ENCODE data around the gene RECQL5. TPM values are rescaled to one million over a fixed set of nuclear protein-coding genes. Genes with fewer than 3 reads are reported as not detected.

Gene RECQL5
- total RNA-seq, 4 donors from 2014 or later, result 5.3 to 17.5 (median 7.4) TPM

DNA sequence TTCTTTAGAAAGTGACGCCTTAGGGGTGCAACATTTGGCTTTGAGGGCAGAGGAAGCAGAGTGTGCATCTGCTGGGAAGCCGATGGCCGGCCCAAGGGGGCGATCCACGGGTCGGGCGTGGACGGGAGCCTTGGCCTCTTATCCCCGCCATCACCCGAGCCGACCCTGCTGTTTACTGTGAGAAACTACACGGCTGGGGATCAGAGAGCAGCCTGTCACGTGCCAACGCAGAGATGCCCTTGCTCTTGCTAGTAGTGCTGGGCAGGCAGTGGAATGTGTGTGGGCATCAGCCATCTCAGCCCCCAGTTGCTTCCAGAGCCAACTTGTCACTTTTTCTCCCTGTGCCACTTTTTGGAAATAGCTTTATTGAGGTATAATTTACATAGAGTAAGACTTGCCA, 27.6 kb upstream of the RECQL5 start:
- intact Hi-C loops (cut with DNase I; ENCODE audit: low total_unique reads), result loop anchor here (10.0 kb wide), 1 partner anchor 60 kb away; the partner anchor contains the start of gene SMIM5
- DNase-seq (peak; percentile 34 to 53), ATAC-seq (no peak)
- TF ChIP-seq POLR2A (IDR thresholded peaks at IDR 0.05), result no peak
- no peak for TF ChIP-seq CTCF (IDR thresholded peaks at IDR 0.05 in 4 of 5, conservative IDR thresholded peaks at IDR 0.05 in 1 of 5)
- H3K36me3 ChIP-seq, result no peaks in the 10 kb centered on the region
- H3K9me3 ChIP-seq, result no peaks in the 10 kb centered on the region
- peak overlapping the region; percentile 91 to 95 (median 93) for H3K27ac ChIP-seq
- no peaks in the 10 kb centered on the region for H3K27me3 ChIP-seq
- in situ Hi-C loops (cut with MboI; ENCODE audit: low sequenced_read_pairs in 4 of 4), result no loop called here
- H3K4me1 ChIP-seq, result peaks cover 69 to 75% of the 10 kb centered on the region in 2 donors
- no peak overlapping the region for H3K4me3 ChIP-seq

DNA sequence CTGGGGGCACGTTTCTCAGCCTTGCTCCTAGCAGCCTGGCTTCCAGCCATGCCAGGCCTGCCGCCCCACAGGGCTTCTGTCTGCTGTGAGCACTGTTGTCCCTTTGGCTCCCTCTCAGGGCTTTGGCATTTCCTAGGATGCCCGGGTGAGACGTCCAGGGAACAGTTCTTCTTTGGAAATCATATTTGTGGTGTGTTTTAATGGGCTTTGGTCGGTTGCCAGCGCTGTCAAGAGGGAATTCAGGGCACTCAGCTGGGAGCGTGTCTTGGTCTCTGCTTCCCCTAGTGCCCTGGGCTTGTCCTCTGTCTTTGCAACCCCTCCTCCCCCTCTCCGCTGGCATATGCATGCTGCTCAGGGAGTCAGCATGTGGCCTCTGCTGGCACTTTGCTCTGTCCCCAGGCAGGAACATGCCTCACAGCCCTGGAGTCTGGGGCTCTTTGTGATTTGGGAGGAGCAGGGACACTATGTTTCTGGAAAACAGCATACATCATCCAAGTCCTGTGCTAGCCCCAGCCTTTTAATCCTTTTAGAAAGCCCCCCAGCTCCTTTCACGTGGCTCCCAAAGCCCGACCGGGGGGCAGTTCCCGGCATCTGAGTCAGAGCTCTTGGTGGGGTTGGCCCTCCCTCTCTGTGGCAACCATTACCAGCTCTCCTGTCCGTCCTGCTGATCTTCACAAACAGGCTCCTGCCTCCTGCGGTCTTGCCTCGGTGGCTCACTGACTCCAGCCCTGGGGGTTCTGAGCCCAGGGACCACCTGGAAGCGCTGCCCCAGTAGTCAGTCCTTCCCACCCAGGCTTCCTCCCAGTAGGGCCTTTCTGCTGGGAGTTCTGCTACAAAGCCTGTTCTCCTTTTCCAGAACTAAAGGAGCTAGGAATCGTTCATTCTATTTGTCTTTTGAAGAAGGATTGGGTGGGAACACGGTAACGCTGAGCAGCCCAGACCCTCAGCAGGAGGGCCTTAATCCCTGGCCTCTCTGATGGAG, 26.8 kb upstream of the RECQL5 start:
- no peaks in the 10 kb centered on the region for H3K27me3 ChIP-seq
- peaks cover 75 to 76% of the 10 kb centered on the region in 2 donors for H3K4me1 ChIP-seq
- ATAC-seq (peak; percentile 70 to 81), DNase-seq (peak; percentile 93 to 94)
- H3K36me3 ChIP-seq, result no peaks in the 10 kb centered on the region
- in situ Hi-C loops (cut with MboI; ENCODE audit: low sequenced_read_pairs in 4 of 4) (no loop called here), intact Hi-C loops (cut with DNase I; ENCODE audit: low total_unique reads) (loop anchor here (2.0 to 10.0 kb wide), 3 partner anchors 19 to 151 kb away; partner anchors contain the start of genes SMIM5 and UNC13D)
- TF ChIP-seq CTCF (IDR thresholded peaks at IDR 0.05 in 4 of 5, conservative IDR thresholded peaks at IDR 0.05 in 1 of 5) (peak in 1 of 5 experiments; percentile 17), POLR2A (IDR thresholded peaks at IDR 0.05) (peak; percentile 41 to 49)
- H3K27ac ChIP-seq, result peak overlapping the region; percentile 91 to 95 (median 93)
- H3K9me3 ChIP-seq, result no peaks in the 10 kb centered on the region
- H3K4me3 ChIP-seq, result no peak overlapping the region

DNA sequence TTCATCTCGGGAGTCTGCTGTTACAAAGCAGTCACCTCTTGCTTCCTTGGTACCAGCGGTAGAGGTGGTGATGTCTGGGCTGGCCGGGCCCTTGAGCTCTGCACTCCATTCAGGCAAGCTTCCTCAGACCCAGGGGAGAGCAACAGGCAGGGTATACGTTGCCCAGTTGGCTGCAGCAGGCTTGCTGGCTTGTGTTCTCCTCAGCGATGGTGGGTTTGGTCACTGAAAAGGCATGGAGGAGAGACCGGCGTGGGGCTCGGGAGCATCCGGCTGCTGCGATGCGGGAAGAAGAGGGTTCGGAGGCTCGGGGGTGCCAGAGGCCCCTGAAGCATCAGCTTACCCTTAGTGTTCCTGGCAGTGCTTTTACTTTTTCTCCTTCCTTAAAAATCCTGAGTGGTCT, 26.0 kb upstream of the RECQL5 start:
- no peak for TF ChIP-seq CTCF (IDR thresholded peaks at IDR 0.05 in 4 of 5, conservative IDR thresholded peaks at IDR 0.05 in 1 of 5)
- no peak for TF ChIP-seq POLR2A (IDR thresholded peaks at IDR 0.05)
- peaks cover 77% of the 10 kb centered on the region in 2 donors for H3K4me1 ChIP-seq
- H3K9me3 ChIP-seq, result no peaks in the 10 kb centered on the region
- H3K27me3 ChIP-seq, result no peaks in the 10 kb centered on the region
- ATAC-seq, result no peak
- no peak overlapping the region for H3K4me3 ChIP-seq
- peak overlapping the region; percentile 91 to 95 (median 93) for H3K27ac ChIP-seq
- DNase-seq, result no peak
- no peaks in the 10 kb centered on the region for H3K36me3 ChIP-seq
- intact Hi-C loops (cut with DNase I; ENCODE audit: low total_unique reads), result loop anchor here (2.0 to 10.0 kb wide), 3 partner anchors 18 to 152 kb away; partner anchors contain the start of genes SMIM5 and UNC13D
- in situ Hi-C loops (cut with MboI; ENCODE audit: low sequenced_read_pairs in 4 of 4), result no loop called here

DNA sequence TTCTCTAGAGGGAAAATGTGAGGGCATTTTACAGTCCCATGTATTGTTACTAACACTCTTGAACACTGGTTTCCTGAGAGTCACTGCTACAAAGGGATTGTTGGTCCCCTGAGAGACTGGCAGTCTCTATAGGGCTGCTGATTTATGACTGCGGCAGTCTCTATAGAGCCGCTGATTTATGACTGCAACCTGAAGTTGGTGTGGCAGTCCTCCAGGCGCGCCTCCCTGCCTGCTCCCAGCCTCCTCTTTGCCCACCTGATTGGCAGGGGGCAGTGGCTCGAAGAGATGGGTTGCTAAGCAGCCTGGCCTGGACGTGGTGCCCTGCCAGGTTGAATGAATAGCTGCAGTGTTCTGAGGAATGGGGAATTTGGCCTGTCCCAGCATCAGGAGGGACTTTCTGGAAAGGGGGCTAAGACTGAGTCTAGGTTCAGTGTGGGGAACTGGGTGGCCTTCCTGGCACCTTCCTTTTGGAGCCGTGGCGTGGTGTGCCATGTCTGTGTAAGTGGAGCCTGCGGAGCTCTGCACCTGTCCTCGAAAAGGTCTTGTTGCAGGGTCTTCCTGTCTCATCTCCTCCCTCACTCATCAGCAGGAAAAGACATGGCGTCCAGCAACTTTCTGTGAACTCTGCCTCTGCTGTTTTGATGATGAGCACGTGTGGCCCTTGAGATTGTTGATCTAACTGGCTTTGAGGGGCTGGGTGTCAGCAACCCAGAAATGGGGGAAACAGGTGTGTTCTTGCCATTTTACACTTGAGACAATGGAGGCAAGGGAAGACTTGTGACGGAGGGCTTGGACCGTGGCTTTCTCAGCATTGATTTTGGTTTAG, 25.1 kb upstream of the RECQL5 start:
- TF ChIP-seq CTCF (IDR thresholded peaks at IDR 0.05 in 4 of 5, conservative IDR thresholded peaks at IDR 0.05 in 1 of 5) (no peak), POLR2A (IDR thresholded peaks at IDR 0.05) (no peak)
- peaks cover 69 to 76% of the 10 kb centered on the region in 2 donors for H3K4me1 ChIP-seq
- no peaks in the 10 kb centered on the region for H3K27me3 ChIP-seq
- H3K36me3 ChIP-seq, result no peaks in the 10 kb centered on the region
- H3K27ac ChIP-seq, result peak overlapping the region; percentile 91 to 95 (median 93)
- intact Hi-C loops (cut with DNase I; ENCODE audit: low total_unique reads) (loop anchor here (2.0 to 10.0 kb wide), 3 partner anchors 17 to 153 kb away; partner anchors contain the start of genes SMIM5 and UNC13D), in situ Hi-C loops (cut with MboI; ENCODE audit: low sequenced_read_pairs in 4 of 4) (no loop called here)
- no peak for DNase-seq
- no peak overlapping the region for H3K4me3 ChIP-seq
- ATAC-seq, result no peak
- no peaks in the 10 kb centered on the region for H3K9me3 ChIP-seq
